ENCODE data around the gene GTF3C5. TPM values are rescaled to one million over a fixed set of nuclear protein-coding genes. Genes with fewer than 3 reads are reported as not detected.
"Not testable (repeated sequence)": the region's sequence is repeated elsewhere in the genome, so short reads cannot be mapped to it uniquely, and the experiment has no call there.

Gene GTF3C5
- total and polyA plus RNA-seq, 2 of the 4 experiments (the other 2 are of a cell fraction): 49.1 to 52.3 TPM

GRCh38 chr9:133061019-133061763 lies 30.4 kb downstream of the GTF3C5 start:
- not testable (repeated sequence) for H3K27me3 ChIP-seq (ENCODE audit: control insufficient read depth, insufficient read depth, low read length)

GRCh38 chr9:133061764-133062145 lies 31.0 kb downstream of the GTF3C5 start, which contains the start of gene CEL:
Gene CEL (plus strand): TSS chr9:133061981. CDS start chr9:133062003, 22 bp downstream.
- H4K8ac ChIP-seq (ENCODE audit: low read depth in 2 of 2, low read length in 2 of 2): peak within 1 kb of the TSS in 1 of 2 experiments; percentile 65; a peak in 2 of 4 replicates
- H3K4me3 ChIP-seq (ENCODE audit: insufficient read depth, low read depth, low read length); DNase-seq; H3K9me3 ChIP-seq (ENCODE audit: control insufficient read depth, insufficient read depth, low read length); H3K27me3 ChIP-seq (ENCODE audit: control insufficient read depth, insufficient read depth, low read length); intact Hi-C loops (cut with micrococcal nuclease); H2AFZ ChIP-seq (replicated peaks; ENCODE audit: low read length, poor library complexity); H3K14ac ChIP-seq (replicated peaks; ENCODE audit: low read depth, low read length); H3K4me1 ChIP-seq (ENCODE audit: control insufficient read depth, insufficient read depth, low read length); CTCF ChIA-PET; H3K4ac ChIP-seq (ENCODE audit: low read depth, low read length); H2BK5ac ChIP-seq (ENCODE audit: low read depth, low read length, poor library complexity, severe bottlenecking); H3K9me1 ChIP-seq (ENCODE audit: insufficient read depth, low read length); in situ Hi-C loops (cut with MboI; ENCODE audit: low sequenced_read_pairs); H2BK120ac ChIP-seq (ENCODE audit: low read depth, low read length); BruUV-seq (replicated peaks); H3K56ac ChIP-seq (ENCODE audit: extremely low read depth, insufficient read depth, low read length); H3K4me2 ChIP-seq (ENCODE audit: low read depth, low read length); POLR2A ChIA-PET (ENCODE audit: unreplicated experiment); H2AK5ac ChIP-seq (ENCODE audit: low read depth, low read length); H2BK20ac ChIP-seq (ENCODE audit: low read depth, low read length); dilution Hi-C loops (cut with HindIII; ENCODE audit: low sequenced_read_pairs, unreplicated experiment); H2BK15ac ChIP-seq (ENCODE audit: low read depth, low read length); H3K23ac ChIP-seq (ENCODE audit: low read depth, low read length); H4K20me1 ChIP-seq (ENCODE audit: insufficient read depth, low read length); ATAC-seq (ENCODE audit: low read depth); H3K79me1 ChIP-seq (ENCODE audit: low read depth in 1 of 2, low read length in 2 of 2); H3K9ac ChIP-seq (ENCODE audit: low read depth, low read length); H4K91ac ChIP-seq (ENCODE audit: insufficient read depth, low read depth, low read length); H3K18ac ChIP-seq (ENCODE audit: low read depth, low read length): not testable (repeated sequence)
- peaks cover 14% of the 10 kb centered on the region for H3K36me3 ChIP-seq (ENCODE audit: control insufficient read depth, insufficient read depth, low read length)
- peak within 1 kb of the TSS; percentile 37 for H2AK9ac ChIP-seq (replicated peaks; ENCODE audit: low read depth, low read length, poor library complexity)
- no CpG with 5 or more reads among the region's 9 CpGs for WGBS, 2 experiments (ENCODE audit: extremely low coverage in 2 of 2, insufficient read length in 1 of 2)
- peak within 1 kb of the TSS; percentile 21; the same call in 1 of the 2 replicates for H3K27ac ChIP-seq (ENCODE audit: insufficient read depth, low read length)
- 0 out of 2 replicates have a peak within 1 kb of the TSS, but pooled peaks have one; percentile 65 for H4K5ac ChIP-seq (ENCODE audit: low read depth, low read length)

More at GRCh38 chr9:133061019-133061763, 30.4 kb downstream of the GTF3C5 start:
- H3K4me2 ChIP-seq (ENCODE audit: low read depth, low read length); H4K91ac ChIP-seq (ENCODE audit: insufficient read depth, low read depth, low read length); H4K20me1 ChIP-seq (ENCODE audit: insufficient read depth, low read length); CTCF ChIA-PET; H3K23ac ChIP-seq (ENCODE audit: low read depth, low read length); dilution Hi-C loops (cut with HindIII; ENCODE audit: low sequenced_read_pairs, unreplicated experiment); H3K14ac ChIP-seq (replicated peaks; ENCODE audit: low read depth, low read length); BruUV-seq (replicated peaks); H2BK5ac ChIP-seq (ENCODE audit: low read depth, low read length, poor library complexity, severe bottlenecking); intact Hi-C loops (cut with micrococcal nuclease); DNase-seq; H3K18ac ChIP-seq (ENCODE audit: low read depth, low read length); in situ Hi-C loops (cut with MboI; ENCODE audit: low sequenced_read_pairs); H3K9me1 ChIP-seq (ENCODE audit: insufficient read depth, low read length); H3K4ac ChIP-seq (ENCODE audit: low read depth, low read length); H2BK15ac ChIP-seq (ENCODE audit: low read depth, low read length); H3K79me1 ChIP-seq (ENCODE audit: low read depth in 1 of 2, low read length in 2 of 2); H3K4me3 ChIP-seq (ENCODE audit: insufficient read depth, low read depth, low read length); POLR2A ChIA-PET (ENCODE audit: unreplicated experiment); H3K4me1 ChIP-seq (ENCODE audit: control insufficient read depth, insufficient read depth, low read length); H3K56ac ChIP-seq (ENCODE audit: extremely low read depth, insufficient read depth, low read length); H2AK5ac ChIP-seq (ENCODE audit: low read depth, low read length); H2BK120ac ChIP-seq (ENCODE audit: low read depth, low read length); H2AFZ ChIP-seq (replicated peaks; ENCODE audit: low read length, poor library complexity); H2BK20ac ChIP-seq (ENCODE audit: low read depth, low read length); H3K9ac ChIP-seq (ENCODE audit: low read depth, low read length); H3K9me3 ChIP-seq (ENCODE audit: control insufficient read depth, insufficient read depth, low read length): not testable (repeated sequence)
- 49% methylated on average over 5 of the region's 14 CpGs; no CpG with 5 or more reads in 1 of the 2 experiments for WGBS, 2 experiments (ENCODE audit: extremely low coverage in 2 of 2, insufficient read length in 1 of 2)
- peaks cover 19% of the 10 kb centered on the region for H3K36me3 ChIP-seq (ENCODE audit: control insufficient read depth, insufficient read depth, low read length)
- peak; percentile 57 for ATAC-seq (ENCODE audit: low read depth)
- 0 out of 2 replicates have a peak overlapping the region, but pooled peaks have one; percentile 65 for H4K5ac ChIP-seq (ENCODE audit: low read depth, low read length)
- peak overlapping the region in 1 of 2 experiments; percentile 65; a peak in 2 of 4 replicates for H4K8ac ChIP-seq (ENCODE audit: low read depth in 2 of 2, low read length in 2 of 2)
- peak overlapping the region; percentile 21; the same call in 1 of the 2 replicates for H3K27ac ChIP-seq (ENCODE audit: insufficient read depth, low read length)
- H2AK9ac ChIP-seq (replicated peaks; ENCODE audit: low read depth, low read length, poor library complexity): peak overlapping the region; percentile 37
